MM.1S (cell line): ENCODE measurements around the gene CUBN.

ENCODE experiments used
- DNase-seq: peaks from one replicate; pipeline ENCODE4 v3.0.0-alpha.2; 2015
- H2AFZ ChIP-seq: fragments of 300-600 bp; sonication (generic); 2 replicates; pipeline ENCODE4 v1.6.0; 2016; ENCODE audit warnings: antibody characterized with exemption, low read length
- H3F3A ChIP-seq: fragments of 300-600 bp; sonication (generic); 2 replicates; pipeline ENCODE4 v1.6.1; 2016; ENCODE audit warnings: mild to moderate bottlenecking, antibody characterized with exemption, low read length, moderate library complexity, mixed read lengths; ENCODE audit not compliant: insufficient read depth
- H3K27ac ChIP-seq: fragments of 300-600 bp; sonication (generic); 2 replicates; pipeline ENCODE4 v1.5.1; 2016; ENCODE audit warnings: mild to moderate bottlenecking, low read length
- H3K27me3 ChIP-seq: fragments of 300-600 bp; sonication (generic); replicated peaks from 2 replicates; pipeline ENCODE4 v1.6.0; 2016; ENCODE audit warnings: low read length; ENCODE audit not compliant: insufficient read depth
- H3K36me3 ChIP-seq: fragments of 300-600 bp; sonication (generic); replicated peaks from 2 replicates; pipeline ENCODE4 v1.6.1; 2016; ENCODE audit warnings: mild to moderate bottlenecking, low read length, mixed read lengths; ENCODE audit not compliant: insufficient read depth
- H3K4me1 ChIP-seq: fragments of 300-600 bp; sonication (generic); 2 replicates; pipeline ENCODE4 v1.6.1; 2016; ENCODE audit warnings: low read length, mixed read lengths
- H3K4me2 ChIP-seq: fragments of 300-600 bp; sonication (generic); 2 replicates; pipeline ENCODE4 v1.6.0; 2016; ENCODE audit warnings: low read depth, low read length
- H3K4me3 ChIP-seq: fragments of 300-600 bp; sonication (generic); 2 replicates; pipeline ENCODE4 v1.5.1; 2016; ENCODE audit warnings: low read length, mixed read lengths
- H3K79me2 ChIP-seq: fragments of 300-600 bp; sonication (generic); 2 replicates; pipeline ENCODE4 v1.6.1; 2016; ENCODE audit warnings: mixed run types, low read length, mixed read lengths
- H3K9ac ChIP-seq: fragments of 300-600 bp; sonication (generic); 2 replicates; pipeline ENCODE4 v1.6.1; 2016; ENCODE audit warnings: low read length, mixed read lengths
- H3K9me2 ChIP-seq: fragments of 300-600 bp; sonication (generic); replicated peaks from 2 replicates; pipeline ENCODE4 v1.6.1; 2016; ENCODE audit warnings: mild to moderate bottlenecking, low read length, mixed read lengths; ENCODE audit not compliant: insufficient read depth
- H3K9me3 ChIP-seq: fragments of 300-600 bp; sonication (generic); replicated peaks from 2 replicates; pipeline ENCODE4 v1.6.1; 2016; ENCODE audit warnings: mild to moderate bottlenecking, low read length, mixed read lengths; ENCODE audit not compliant: insufficient read depth
- H4K20me1 ChIP-seq: fragments of 300-600 bp; sonication (generic); 2 replicates; pipeline ENCODE4 v1.6.1; 2016; ENCODE audit warnings: mild to moderate bottlenecking, low read length, moderate library complexity, mixed read lengths; ENCODE audit not compliant: insufficient read depth
- EZH2 ChIP-seq: fragments of 300-600 bp; sonication (generic); optimal IDR thresholded peaks from 2 replicates; pipeline ENCODE3; 2017; ENCODE audit warnings: low read depth, mild to moderate bottlenecking, antibody characterized with exemption, low read length, mixed read lengths
- EZH2phosphoT487 ChIP-seq: fragments of 300-600 bp; sonication (generic); IDR thresholded peaks from 2 replicates; pipeline ENCODE4 v1.6.1; 2018; ENCODE audit warnings: antibody characterized with exemption, low read length
- TF ChIP-seq, protein P1 (sequence below): fragments of 300-600 bp; sonication (generic); IDR thresholded peaks from 2 replicates; pipeline ENCODE4 v1.5.1; 2016; ENCODE audit warnings: antibody characterized with exemption, low read length, mixed read lengths

The CUBN gene

GRCh38 chr10:16905320-16905719, 224.3 kb downstream of the CUBN start:
- H2AFZ ChIP-seq, result no peak overlapping the region
- H3K4me2 ChIP-seq, result no peak overlapping the region
- no peak overlapping the region for H3K27ac ChIP-seq
- no peak for DNase-seq
- TF ChIP-seq EZH2phosphoT487 (no peak), EZH2 (no peak)
- TF ChIP-seq, protein P1, sequence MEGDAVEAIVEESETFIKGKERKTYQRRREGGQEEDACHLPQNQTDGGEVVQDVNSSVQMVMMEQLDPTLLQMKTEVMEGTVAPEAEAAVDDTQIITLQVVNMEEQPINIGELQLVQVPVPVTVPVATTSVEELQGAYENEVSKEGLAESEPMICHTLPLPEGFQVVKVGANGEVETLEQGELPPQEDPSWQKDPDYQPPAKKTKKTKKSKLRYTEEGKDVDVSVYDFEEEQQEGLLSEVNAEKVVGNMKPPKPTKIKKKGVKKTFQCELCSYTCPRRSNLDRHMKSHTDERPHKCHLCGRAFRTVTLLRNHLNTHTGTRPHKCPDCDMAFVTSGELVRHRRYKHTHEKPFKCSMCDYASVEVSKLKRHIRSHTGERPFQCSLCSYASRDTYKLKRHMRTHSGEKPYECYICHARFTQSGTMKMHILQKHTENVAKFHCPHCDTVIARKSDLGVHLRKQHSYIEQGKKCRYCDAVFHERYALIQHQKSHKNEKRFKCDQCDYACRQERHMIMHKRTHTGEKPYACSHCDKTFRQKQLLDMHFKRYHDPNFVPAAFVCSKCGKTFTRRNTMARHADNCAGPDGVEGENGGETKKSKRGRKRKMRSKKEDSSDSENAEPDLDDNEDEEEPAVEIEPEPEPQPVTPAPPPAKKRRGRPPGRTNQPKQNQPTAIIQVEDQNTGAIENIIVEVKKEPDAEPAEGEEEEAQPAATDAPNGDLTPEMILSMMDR, result no peak
- H3K36me3 ChIP-seq, result no peaks in the 10 kb centered on the region
- H3K9ac ChIP-seq, result no peak overlapping the region
- H3K9me2 ChIP-seq, result no peaks in the 10 kb centered on the region
- H4K20me1 ChIP-seq, result no peaks in the 10 kb centered on the region
- no peaks in the 10 kb centered on the region for H3F3A ChIP-seq
- no peaks in the 10 kb centered on the region for H3K79me2 ChIP-seq
- no peaks in the 10 kb centered on the region for H3K4me1 ChIP-seq
- H3K4me3 ChIP-seq, result no peak overlapping the region
- no peaks in the 10 kb centered on the region for H3K27me3 ChIP-seq
- H3K9me3 ChIP-seq, result no peaks in the 10 kb centered on the region

- H3K4me1 ChIP-seq, result no peaks in the 10 kb centered on the region
- no peak overlapping the region for H3K9ac ChIP-seq
- H3K9me2 ChIP-seq, result no peaks in the 10 kb centered on the region
- H3K27me3 ChIP-seq, result no peaks in the 10 kb centered on the region
- no peak overlapping the region for H3K4me3 ChIP-seq
- no peaks in the 10 kb centered on the region for H3K9me3 ChIP-seq
- no peaks in the 10 kb centered on the region for H3K36me3 ChIP-seq
- no peaks in the 10 kb centered on the region for H3F3A ChIP-seq
- H4K20me1 ChIP-seq, result no peaks in the 10 kb centered on the region
- TF ChIP-seq, protein P1, result no peak
- TF ChIP-seq EZH2 (no peak), EZH2phosphoT487 (no peak)
- H3K79me2 ChIP-seq, result no peaks in the 10 kb centered on the region
- DNase-seq, result no peak
- H3K4me2 ChIP-seq, result no peak overlapping the region
- H2AFZ ChIP-seq, result no peak overlapping the region
- H3K27ac ChIP-seq, result no peak overlapping the region
Measured at GRCh38 chr10:16904639-16905061, 225.0 kb downstream of the CUBN start.

GRCh38 chr10:16904049-16904448, 225.6 kb downstream of the CUBN start:
- Histone ChIP-seq H3K4me2 (no peak overlapping the region), H4K20me1 (no peaks in the 10 kb centered on the region), H3K36me3 (no peaks in the 10 kb centered on the region), H3K4me1 (no peaks in the 10 kb centered on the region), H3K27me3 (no peaks in the 10 kb centered on the region), H3K9ac (no peak overlapping the region), H3K4me3 (no peak overlapping the region), H3K9me2 (no peaks in the 10 kb centered on the region), H2AFZ (no peak overlapping the region), H3K27ac (no peak overlapping the region), H3F3A (no peaks in the 10 kb centered on the region), H3K9me3 (no peaks in the 10 kb centered on the region), H3K79me2 (no peaks in the 10 kb centered on the region)
- TF ChIP-seq EZH2 (no peak), EZH2phosphoT487 (no peak)
- TF ChIP-seq, protein P1, result no peak
- no peak for DNase-seq

GRCh38 chr10:16902606-16903005, 227.0 kb downstream of the CUBN start:
- Histone ChIP-seq H4K20me1 (no peaks in the 10 kb centered on the region), H3K9me3 (no peaks in the 10 kb centered on the region), H3K27ac (no peak overlapping the region), H3K27me3 (no peaks in the 10 kb centered on the region), H3K36me3 (no peaks in the 10 kb centered on the region), H3K9ac (no peak overlapping the region), H3K4me3 (no peak overlapping the region), H3K4me1 (no peaks in the 10 kb centered on the region), H2AFZ (no peak overlapping the region), H3K79me2 (no peaks in the 10 kb centered on the region), H3F3A (no peaks in the 10 kb centered on the region), H3K9me2 (no peaks in the 10 kb centered on the region), H3K4me2 (peak overlapping the region; percentile 17)
- no peak for TF ChIP-seq EZH2phosphoT487
- TF ChIP-seq EZH2, result no peak
- TF ChIP-seq, protein P1, result no peak
- DNase-seq, result peak; percentile 50
